ENCODE data around the gene SLC35F1. TPM values are rescaled to one million over a fixed set of nuclear protein-coding genes. Genes with fewer than 3 reads are reported as not detected.

SLC35F1 gene
- total RNA-seq, 1 experiment from 2014 or later, result not detected

- ChIA-PET CTCF (no interaction called here), POLR2A (ENCODE audit: unreplicated experiment) (no interaction called here)
- DNase-seq, result no peak
- no peak overlapping the region for H2AFZ ChIP-seq
- H3F3A ChIP-seq (ENCODE audit: insufficient read depth, low read depth), result peaks cover 3% of the 10 kb centered on the region; the same call in 1 of the 2 replicates
- no peaks in the 10 kb centered on the region for H4K20me1 ChIP-seq (ENCODE audit: insufficient read depth)
- no TSS peak for BruUV-seq (replicated peaks)
- no peaks in the 10 kb centered on the region for H3K4me1 ChIP-seq (replicated peaks; ENCODE audit: insufficient read depth)
- H3K4me3 ChIP-seq, result no peak overlapping the region
- H3K36me3 ChIP-seq (ENCODE audit: low read depth), result no peaks in the 10 kb centered on the region
- TF ChIP-seq CTCF (conservative IDR thresholded peaks at IDR 0.05), result no peak
- no peaks in the 10 kb centered on the region for H3K9me2 ChIP-seq (ENCODE audit: insufficient read depth)
- intact Hi-C loops (cut with micrococcal nuclease; ENCODE audit: unreplicated experiment), result no loop called here
- H3K79me2 ChIP-seq (ENCODE audit: low read depth), result no peaks in the 10 kb centered on the region
- no peaks in the 10 kb centered on the region for H3K27me3 ChIP-seq (ENCODE audit: insufficient read depth, low read depth)
- H3K4me2 ChIP-seq, result no peak overlapping the region
- no peak overlapping the region for H3K27ac ChIP-seq
- no peaks in the 10 kb centered on the region for H3K9me3 ChIP-seq (ENCODE audit: insufficient read depth, low read depth)
Measured at GRCh38 chr6:117927866-117928265, 20.8 kb downstream of the SLC35F1 start.

- H3K27me3 ChIP-seq (ENCODE audit: insufficient read depth, low read depth), result no peaks in the 10 kb centered on the region
- TF ChIP-seq EZH2 (IDR thresholded peaks at IDR 0.05; ENCODE audit: low read depth) (no peak), CTCF (conservative IDR thresholded peaks at IDR 0.05) (no peak)
- peaks cover under 1% of the 10 kb centered on the region; the same call in 1 of the 2 replicates for H3F3A ChIP-seq (ENCODE audit: insufficient read depth, low read depth)
- H4K20me1 ChIP-seq (ENCODE audit: insufficient read depth), result no peaks in the 10 kb centered on the region
- intact Hi-C loops (cut with micrococcal nuclease; ENCODE audit: unreplicated experiment), result no loop called here
- H2AFZ ChIP-seq, result no peak overlapping the region
- no peaks in the 10 kb centered on the region for H3K9me3 ChIP-seq (ENCODE audit: insufficient read depth, low read depth)
- H3K4me3 ChIP-seq, result no peak overlapping the region
- H3K9me2 ChIP-seq (ENCODE audit: insufficient read depth), result no peaks in the 10 kb centered on the region
- no peaks in the 10 kb centered on the region for H3K4me1 ChIP-seq (replicated peaks; ENCODE audit: insufficient read depth)
- DNase-seq, result no peak
- H3K4me2 ChIP-seq, result no peak overlapping the region
- no peak overlapping the region for H3K27ac ChIP-seq
- BruUV-seq (replicated peaks), result no TSS peak
- no peaks in the 10 kb centered on the region for H3K79me2 ChIP-seq (ENCODE audit: low read depth)
- ChIA-PET POLR2A (ENCODE audit: unreplicated experiment) (no interaction called here), CTCF (no interaction called here)
- no peaks in the 10 kb centered on the region for H3K36me3 ChIP-seq (ENCODE audit: low read depth)
Measured at GRCh38 chr6:117928833-117929232, 21.8 kb downstream of the SLC35F1 start.

GRCh38 chr6:117929501-117929900, 22.4 kb downstream of the SLC35F1 start:
- Histone ChIP-seq H3K9me3 (ENCODE audit: insufficient read depth, low read depth) (no peaks in the 10 kb centered on the region), H3K4me1 (replicated peaks; ENCODE audit: insufficient read depth) (no peaks in the 10 kb centered on the region), H3K9me2 (ENCODE audit: insufficient read depth) (no peaks in the 10 kb centered on the region), H3F3A (ENCODE audit: insufficient read depth, low read depth) (no peaks in the 10 kb centered on the region), H3K79me2 (ENCODE audit: low read depth) (no peaks in the 10 kb centered on the region), H2AFZ (no peak overlapping the region), H3K27ac (no peak overlapping the region), H3K4me2 (no peak overlapping the region), H3K27me3 (ENCODE audit: insufficient read depth, low read depth) (no peaks in the 10 kb centered on the region), H3K4me3 (no peak overlapping the region), H4K20me1 (ENCODE audit: insufficient read depth) (no peaks in the 10 kb centered on the region), H3K36me3 (ENCODE audit: low read depth) (no peaks in the 10 kb centered on the region)
- DNase-seq, result no peak
- no TSS peak for BruUV-seq (replicated peaks)
- ChIA-PET CTCF (no interaction called here), POLR2A (ENCODE audit: unreplicated experiment) (no interaction called here)
- intact Hi-C loops (cut with micrococcal nuclease; ENCODE audit: unreplicated experiment), result no loop called here
- TF ChIP-seq EZH2 (IDR thresholded peaks at IDR 0.05; ENCODE audit: low read depth) (no peak), CTCF (conservative IDR thresholded peaks at IDR 0.05) (no peak)

All from PC-9 (cell line).